GM10266 (cell line): Measurements from ENCODE around the gene CNR2.

Experiments used
- DNase-seq: peaks from one replicate; pipeline ENCODE4 v3.0.0; 2012; ENCODE audit errors: extremely low spot score
- TF ChIP-seq, protein P1 (sequence below): IDR thresholded peaks from 2 replicates; pipeline ENCODE4 v1.5.1; 2012; ENCODE audit warnings: mild to moderate bottlenecking, low read depth; ENCODE audit not compliant: control insufficient read depth, insufficient read depth; ENCODE audit errors: missing control alignments

CNR2 gene

GRCh38 chr1:23897083-23897482 lies 16.1 kb downstream of the CNR2 start:
- no peak for DNase-seq
- TF ChIP-seq, protein P1, sequence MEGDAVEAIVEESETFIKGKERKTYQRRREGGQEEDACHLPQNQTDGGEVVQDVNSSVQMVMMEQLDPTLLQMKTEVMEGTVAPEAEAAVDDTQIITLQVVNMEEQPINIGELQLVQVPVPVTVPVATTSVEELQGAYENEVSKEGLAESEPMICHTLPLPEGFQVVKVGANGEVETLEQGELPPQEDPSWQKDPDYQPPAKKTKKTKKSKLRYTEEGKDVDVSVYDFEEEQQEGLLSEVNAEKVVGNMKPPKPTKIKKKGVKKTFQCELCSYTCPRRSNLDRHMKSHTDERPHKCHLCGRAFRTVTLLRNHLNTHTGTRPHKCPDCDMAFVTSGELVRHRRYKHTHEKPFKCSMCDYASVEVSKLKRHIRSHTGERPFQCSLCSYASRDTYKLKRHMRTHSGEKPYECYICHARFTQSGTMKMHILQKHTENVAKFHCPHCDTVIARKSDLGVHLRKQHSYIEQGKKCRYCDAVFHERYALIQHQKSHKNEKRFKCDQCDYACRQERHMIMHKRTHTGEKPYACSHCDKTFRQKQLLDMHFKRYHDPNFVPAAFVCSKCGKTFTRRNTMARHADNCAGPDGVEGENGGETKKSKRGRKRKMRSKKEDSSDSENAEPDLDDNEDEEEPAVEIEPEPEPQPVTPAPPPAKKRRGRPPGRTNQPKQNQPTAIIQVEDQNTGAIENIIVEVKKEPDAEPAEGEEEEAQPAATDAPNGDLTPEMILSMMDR, result no peak

DNA sequence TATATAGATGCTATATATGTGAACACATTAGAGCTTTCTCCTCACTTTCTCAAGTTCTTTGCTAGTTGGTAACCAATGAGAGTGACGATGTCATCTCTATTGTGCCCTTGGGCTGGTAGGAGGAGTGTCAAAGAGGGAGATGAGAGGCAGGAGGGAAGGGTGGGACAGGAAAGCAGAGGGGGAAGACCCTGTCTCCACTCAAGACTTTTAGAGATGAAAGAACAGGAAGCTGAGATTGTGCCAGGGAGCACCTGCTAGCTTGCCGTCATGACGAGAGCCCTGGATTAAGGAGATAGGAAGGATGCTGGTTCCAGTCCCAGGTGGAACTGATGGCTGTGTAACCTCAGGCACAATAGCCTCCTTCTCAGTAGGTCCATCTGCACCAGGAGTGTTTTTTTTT lies 16.7 kb downstream of the CNR2 start:
- TF ChIP-seq, protein P1, result no peak
- no peak for DNase-seq

- DNase-seq, result no peak
Measured at GRCh38 chr1:23895993-23896392, 17.2 kb downstream of the CNR2 start.

DNA sequence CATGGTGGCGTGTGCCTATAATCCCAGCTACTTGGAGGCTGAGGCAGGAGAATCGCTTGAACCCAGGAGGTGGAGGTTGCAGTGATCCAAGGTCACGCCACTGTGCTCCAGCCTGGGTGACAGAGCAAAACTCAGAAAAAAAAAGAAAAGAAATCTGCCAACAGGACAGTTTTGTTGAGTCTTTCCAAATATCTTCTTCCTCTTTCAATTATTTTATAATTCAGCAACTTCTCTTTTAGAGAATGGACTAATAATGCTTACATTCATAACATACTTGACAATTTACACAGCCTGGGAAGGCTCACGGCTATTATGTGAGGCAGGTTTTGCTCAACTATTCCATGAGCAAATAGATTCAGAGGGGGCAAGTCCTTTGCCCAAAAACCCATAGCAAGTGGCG lies 18.1 kb downstream of the CNR2 start:
- no peak for DNase-seq
- TF ChIP-seq, protein P1, result no peak

More at GRCh38 chr1:23895993-23896392, 17.2 kb downstream of the CNR2 start:
- TF ChIP-seq, protein P1, result no peak

DNA sequence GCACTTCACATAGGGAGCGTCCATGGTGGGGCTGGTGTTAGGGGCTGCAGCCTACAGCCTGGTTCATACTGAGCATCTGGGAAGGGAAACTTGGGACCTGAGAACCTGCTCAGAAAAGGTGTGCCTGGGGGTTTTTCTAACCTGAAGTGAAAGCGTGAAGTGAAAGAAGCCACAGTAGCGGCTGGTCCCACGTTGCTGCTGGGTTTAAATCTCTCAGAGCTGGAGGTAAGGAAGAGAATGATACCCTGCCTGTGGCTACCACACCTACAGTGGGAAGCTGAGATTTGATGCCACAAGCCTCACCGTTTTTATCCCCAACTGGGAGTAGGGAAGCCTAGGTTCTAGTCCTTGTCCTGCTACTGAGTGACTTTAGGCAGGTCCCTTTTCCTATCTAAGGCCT lies 24.1 kb downstream of the CNR2 start:
- TF ChIP-seq, protein P1, result no peak

GRCh38 chr1:23885222-23885621 lies 27.9 kb downstream of the CNR2 start:
- TF ChIP-seq, protein P1, result no peak
- DNase-seq, result no peak

More for the DNA sequence above, 24.1 kb downstream of the CNR2 start:
- DNase-seq, result no peak

DNA sequence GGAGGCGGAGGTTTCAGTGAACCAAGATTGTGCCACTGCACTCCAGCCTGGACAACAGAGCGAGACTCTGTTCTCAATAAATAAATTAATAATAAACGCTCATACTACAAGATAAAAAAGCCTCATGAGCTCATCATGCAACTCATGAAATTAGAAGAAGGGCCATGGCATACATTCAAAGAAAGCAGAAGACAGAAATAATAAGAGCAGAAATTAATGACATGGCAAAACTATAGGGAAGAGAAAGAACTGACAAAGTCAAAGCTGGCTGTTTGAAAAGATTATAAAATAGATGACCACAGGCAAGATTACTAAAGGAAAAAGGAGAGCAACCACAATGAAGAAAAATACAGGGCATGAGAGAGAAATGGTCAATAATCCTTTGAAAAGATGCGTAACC lies 30.4 kb downstream of the CNR2 start:
- no peak for DNase-seq
- TF ChIP-seq, protein P1, result no peak
